ENCODE measurements around the gene RFC1. TPM values are rescaled to one million over a fixed set of nuclear protein-coding genes. Genes with fewer than 3 reads are reported as not detected.
A peak's percentile ranks its signal among the peaks of the same experiment; 100 is the strongest.

Gene RFC1
- total RNA-seq, 1 experiment from 2014 or later = 65.7 TPM

DNA sequence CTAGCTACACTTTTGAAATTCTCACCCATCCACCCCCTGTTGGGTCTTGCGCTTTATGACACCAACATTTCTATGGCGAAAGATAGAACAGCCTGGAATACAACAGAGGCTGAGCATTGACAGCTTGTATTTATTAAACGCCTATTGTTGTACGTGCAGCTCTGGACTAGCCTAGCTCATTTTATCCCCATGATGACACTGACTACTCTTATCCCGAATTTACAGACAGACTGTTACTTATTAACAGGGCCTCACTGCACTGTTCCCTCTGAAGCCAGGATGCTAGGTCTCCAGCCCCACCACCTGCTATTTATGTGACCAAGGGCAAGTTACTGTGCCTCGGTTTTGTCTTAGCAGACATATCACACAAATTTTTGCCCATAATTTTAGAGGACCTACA is 1.0 kb upstream of the RFC1 start:
- Histone ChIP-seq H3K36me3 (ENCODE audit: low read depth) (0 out of 2 replicates have a peak, but pooled peaks cover 5% of the 10 kb centered on the region), H3K9me3 (ENCODE audit: insufficient read depth, low read depth) (no peaks in the 10 kb centered on the region), H3K4me1 (replicated peaks; ENCODE audit: insufficient read depth) (0 out of 2 replicates have a peak, but pooled peaks cover 14% of the 10 kb centered on the region), H3F3A (ENCODE audit: insufficient read depth, low read depth) (peaks cover 7% of the 10 kb centered on the region; the same call in 1 of the 2 replicates), H3K79me2 (ENCODE audit: low read depth) (peaks cover 40% of the 10 kb centered on the region), H3K27ac (no peak overlapping the region), H3K4me2 (no peak overlapping the region), H4K20me1 (ENCODE audit: insufficient read depth) (peaks cover 8% of the 10 kb centered on the region; the same call in 1 of the 2 replicates), H3K27me3 (ENCODE audit: insufficient read depth, low read depth) (no peaks in the 10 kb centered on the region), H3K4me3 (no peak overlapping the region), H2AFZ (no peak overlapping the region), H3K9me2 (ENCODE audit: insufficient read depth) (no peaks in the 10 kb centered on the region)
- no peak for TF ChIP-seq EZH2 (IDR thresholded peaks at IDR 0.05; ENCODE audit: low read depth)
- TF ChIP-seq, protein P1, sequence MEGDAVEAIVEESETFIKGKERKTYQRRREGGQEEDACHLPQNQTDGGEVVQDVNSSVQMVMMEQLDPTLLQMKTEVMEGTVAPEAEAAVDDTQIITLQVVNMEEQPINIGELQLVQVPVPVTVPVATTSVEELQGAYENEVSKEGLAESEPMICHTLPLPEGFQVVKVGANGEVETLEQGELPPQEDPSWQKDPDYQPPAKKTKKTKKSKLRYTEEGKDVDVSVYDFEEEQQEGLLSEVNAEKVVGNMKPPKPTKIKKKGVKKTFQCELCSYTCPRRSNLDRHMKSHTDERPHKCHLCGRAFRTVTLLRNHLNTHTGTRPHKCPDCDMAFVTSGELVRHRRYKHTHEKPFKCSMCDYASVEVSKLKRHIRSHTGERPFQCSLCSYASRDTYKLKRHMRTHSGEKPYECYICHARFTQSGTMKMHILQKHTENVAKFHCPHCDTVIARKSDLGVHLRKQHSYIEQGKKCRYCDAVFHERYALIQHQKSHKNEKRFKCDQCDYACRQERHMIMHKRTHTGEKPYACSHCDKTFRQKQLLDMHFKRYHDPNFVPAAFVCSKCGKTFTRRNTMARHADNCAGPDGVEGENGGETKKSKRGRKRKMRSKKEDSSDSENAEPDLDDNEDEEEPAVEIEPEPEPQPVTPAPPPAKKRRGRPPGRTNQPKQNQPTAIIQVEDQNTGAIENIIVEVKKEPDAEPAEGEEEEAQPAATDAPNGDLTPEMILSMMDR (conservative IDR thresholded peaks at IDR 0.05) = no peak
- CTCF ChIA-PET = no interaction called here
- POLR2A ChIA-PET (ENCODE audit: unreplicated experiment) = interaction anchor here (0.6 kb wide), 1 partner anchor 33 kb away, joined by 3 read pairs; no protein-coding TSS in a partner anchor
- intact Hi-C loops (cut with micrococcal nuclease; ENCODE audit: unreplicated experiment) = no loop called here
- no TSS peak for BruUV-seq (replicated peaks)
- no peak for DNase-seq

GRCh38 chr4:39365360-39365759 is 802 bp downstream of the RFC1 start:
- intact Hi-C loops (cut with micrococcal nuclease; ENCODE audit: unreplicated experiment) = no loop called here
- Histone ChIP-seq H4K20me1 (ENCODE audit: insufficient read depth) (peaks cover 9% of the 10 kb centered on the region; the same call in 1 of the 2 replicates), H2AFZ (peak overlapping the region; percentile 90), H3F3A (ENCODE audit: insufficient read depth, low read depth) (peaks cover 7% of the 10 kb centered on the region; the same call in 1 of the 2 replicates), H3K4me1 (replicated peaks; ENCODE audit: insufficient read depth) (0 out of 2 replicates have a peak, but pooled peaks cover 14% of the 10 kb centered on the region), H3K27ac (peak overlapping the region; percentile 52), H3K4me2 (peak overlapping the region; percentile 87), H3K9me3 (ENCODE audit: insufficient read depth, low read depth) (no peaks in the 10 kb centered on the region), H3K27me3 (ENCODE audit: insufficient read depth, low read depth) (no peaks in the 10 kb centered on the region), H3K9me2 (ENCODE audit: insufficient read depth) (no peaks in the 10 kb centered on the region), H3K36me3 (ENCODE audit: low read depth) (0 out of 2 replicates have a peak, but pooled peaks cover 5% of the 10 kb centered on the region), H3K79me2 (ENCODE audit: low read depth) (peaks cover 58% of the 10 kb centered on the region), H3K4me3 (peak overlapping the region; percentile 86)
- TF ChIP-seq EZH2 (IDR thresholded peaks at IDR 0.05; ENCODE audit: low read depth) = no peak
- TF ChIP-seq, protein P1 (conservative IDR thresholded peaks at IDR 0.05) = no peak
- ChIA-PET POLR2A (ENCODE audit: unreplicated experiment) (interaction anchor here (0.5 to 0.7 kb wide), 3 partner anchors 17 to 679 kb away, joined by 3 to 6 read pairs (median 4); no protein-coding TSS in a partner anchor), CTCF (interaction anchor here (0.7 kb wide), 2 partner anchors 25 to 43 kb away, joined by 3 read pairs; no protein-coding TSS in a partner anchor)
- DNase-seq = no peak
- BruUV-seq (replicated peaks) = no TSS peak

GRCh38 chr4:39363773-39364393 is 2.3 kb downstream of the RFC1 start:
- Histone ChIP-seq H4K20me1 (ENCODE audit: insufficient read depth) (peaks cover 9% of the 10 kb centered on the region; the same call in 1 of the 2 replicates), H3K36me3 (ENCODE audit: low read depth) (0 out of 2 replicates have a peak, but pooled peaks cover 5% of the 10 kb centered on the region), H3K27me3 (ENCODE audit: insufficient read depth, low read depth) (no peaks in the 10 kb centered on the region), H3K4me3 (no peak overlapping the region; the same call in 1 of the 2 replicates), H3K9me2 (ENCODE audit: insufficient read depth) (no peaks in the 10 kb centered on the region), H3K9me3 (ENCODE audit: insufficient read depth, low read depth) (no peaks in the 10 kb centered on the region), H3K4me2 (peak overlapping the region; percentile 49; the same call in 1 of the 2 replicates), H2AFZ (no peak overlapping the region), H3K79me2 (ENCODE audit: low read depth) (peaks cover 69% of the 10 kb centered on the region), H3K4me1 (replicated peaks; ENCODE audit: insufficient read depth) (0 out of 2 replicates have a peak, but pooled peaks cover 14% of the 10 kb centered on the region), H3F3A (ENCODE audit: insufficient read depth, low read depth) (peaks cover 7% of the 10 kb centered on the region; the same call in 1 of the 2 replicates), H3K27ac (no peak overlapping the region)
- no peak for DNase-seq
- intact Hi-C loops (cut with micrococcal nuclease; ENCODE audit: unreplicated experiment) = no loop called here
- TF ChIP-seq EZH2 (IDR thresholded peaks at IDR 0.05; ENCODE audit: low read depth) = no peak
- TF ChIP-seq, protein P1 (conservative IDR thresholded peaks at IDR 0.05) = no peak
- no TSS peak for BruUV-seq (replicated peaks)
- ChIA-PET CTCF (no interaction called here), POLR2A (ENCODE audit: unreplicated experiment) (no interaction called here)
